SIG-M5 (cell line): ENCODE data around the gene PLA2R1.
"Not testable (repeated sequence)": the region's sequence is repeated elsewhere in the genome, so short reads cannot be mapped to it uniquely, and the experiment has no call there.

Experiments
- DNase-seq: peaks from one replicate; lab custom pipeline; 2025; lab: John Stamatoyannopoulos, UW

PLA2R1 gene

GRCh38 chr2:159982842-159983785 is 79.3 kb downstream of the PLA2R1 start:
- no peak for DNase-seq

GRCh38 chr2:159982270-159982669 is 80.1 kb downstream of the PLA2R1 start:
- no peak for DNase-seq

DNA sequence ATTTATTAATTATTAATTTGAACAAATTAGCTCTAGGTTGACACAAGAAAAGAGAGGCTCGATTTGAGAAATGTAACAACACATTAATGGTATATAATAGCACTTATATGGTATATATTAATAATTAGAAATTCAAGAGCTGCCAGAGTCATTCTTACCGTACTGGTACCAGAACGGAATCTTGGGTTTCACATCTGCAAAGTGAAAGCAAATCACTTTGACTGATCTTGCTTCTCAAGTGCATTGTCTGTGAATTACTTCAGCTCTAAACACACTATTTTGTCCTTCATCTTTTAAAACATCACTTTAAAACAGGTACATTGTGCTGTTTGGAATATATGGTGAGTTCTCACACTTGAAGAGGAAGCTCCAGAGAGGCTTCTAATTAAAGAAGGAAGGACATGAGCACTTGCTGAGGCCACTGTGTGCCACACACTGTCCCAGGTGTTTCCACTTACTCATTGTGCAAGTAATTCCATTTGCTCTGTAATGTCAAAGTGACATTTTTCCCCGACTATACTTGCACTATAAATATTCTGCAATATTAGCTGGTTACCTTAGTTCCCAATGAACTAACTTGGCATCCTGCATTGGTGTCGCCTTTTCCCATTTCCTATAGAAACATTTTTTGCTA is 85.8 kb downstream of the PLA2R1 start:
- DNase-seq, result no peak

DNA sequence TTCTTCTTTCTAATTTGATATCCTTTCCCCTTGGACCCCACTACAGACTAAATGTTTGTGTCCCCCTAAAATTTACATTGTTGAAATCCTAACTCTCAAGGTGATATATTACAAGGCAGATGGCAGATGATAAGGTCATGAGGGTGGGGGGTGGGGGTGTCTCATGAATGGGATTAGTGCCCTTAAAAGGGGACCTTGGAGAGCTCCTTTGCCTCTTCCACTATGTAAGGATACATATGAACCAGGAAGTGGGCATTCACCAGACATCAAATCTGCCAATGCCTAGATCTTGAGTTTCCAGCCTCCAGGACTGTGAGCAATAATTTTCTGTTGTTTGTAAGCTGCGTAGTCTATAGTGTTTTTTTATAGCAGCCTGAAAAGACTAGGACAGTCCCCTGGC is 89.1 kb downstream of the PLA2R1 start:
- DNase-seq, result no peak

DNA sequence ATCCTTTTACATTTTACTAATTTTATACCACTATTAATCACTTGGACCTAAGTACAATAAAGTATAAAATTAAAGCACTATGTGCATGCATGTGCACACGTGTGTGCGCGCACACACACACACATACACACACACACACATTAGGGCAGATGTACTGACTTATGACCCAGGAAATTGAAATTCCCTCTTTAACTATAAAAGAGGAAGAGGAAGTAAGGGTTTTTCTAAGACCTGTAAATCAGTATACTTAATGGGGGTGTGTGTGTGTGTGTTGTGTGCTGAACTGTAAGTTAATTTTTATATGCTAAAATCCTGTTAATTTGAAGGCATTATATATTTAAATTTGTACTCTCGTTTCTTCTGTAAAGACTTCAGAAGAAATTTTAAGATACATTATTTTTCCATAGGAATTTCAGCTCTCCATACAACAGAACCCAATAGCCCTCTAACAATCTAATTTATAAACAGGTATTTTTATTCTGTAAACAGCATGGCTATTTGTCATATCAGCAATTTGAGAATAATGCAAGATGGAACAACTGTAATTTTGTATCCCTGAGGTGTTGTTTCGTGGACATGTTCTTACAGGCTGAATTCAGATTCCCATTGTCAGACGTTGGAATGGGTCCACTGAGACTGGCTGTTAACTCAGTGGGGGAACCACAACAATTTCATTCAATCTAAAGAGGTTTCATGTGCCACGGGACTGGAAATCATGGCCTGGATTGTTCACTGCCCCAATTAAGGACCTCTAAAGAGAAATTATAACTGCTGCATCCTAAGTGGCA is 90.9 kb downstream of the PLA2R1 start:
- no peak for DNase-seq

DNA sequence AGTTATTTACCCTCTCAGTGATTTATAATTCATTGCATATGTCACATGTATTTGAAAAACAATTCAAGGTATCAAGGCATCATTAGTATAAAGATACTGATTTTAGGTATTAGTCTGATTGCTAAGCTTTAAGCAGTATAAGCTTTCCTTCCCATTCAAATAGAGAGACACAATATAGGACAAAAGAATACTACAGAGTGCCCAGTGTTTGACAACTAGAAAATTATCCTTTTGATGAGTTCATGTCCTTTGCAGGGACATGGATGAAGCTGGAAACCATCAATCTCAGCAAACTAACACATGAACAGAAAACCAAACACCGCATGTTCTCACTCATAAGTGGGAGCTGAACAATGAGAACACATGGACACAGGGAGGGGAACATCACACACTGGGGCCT is 91.9 kb downstream of the PLA2R1 start:
- DNase-seq, result not testable (repeated sequence)

- DNase-seq, result no peak
These were observed 94.0 kb downstream of the PLA2R1 start for GRCh38 chr2:159968279-159968900.

DNA sequence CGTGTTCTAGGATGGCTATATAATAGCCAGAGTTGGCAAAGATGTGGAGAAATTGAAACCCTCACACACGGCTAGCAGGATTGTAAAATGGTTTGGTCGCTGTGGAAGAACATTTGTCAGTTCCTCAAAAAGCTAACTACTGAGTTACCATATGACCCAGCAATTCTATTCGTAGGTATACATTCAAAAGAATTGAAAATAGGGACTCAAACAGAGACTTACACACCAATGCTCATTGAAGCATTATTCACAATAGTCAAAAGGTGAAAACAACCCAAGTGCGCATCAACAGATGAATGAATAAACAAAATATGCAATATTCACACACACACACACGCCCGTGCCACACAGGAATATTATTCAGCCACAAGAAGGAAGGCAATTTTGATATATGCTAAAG is 98.7 kb downstream of the PLA2R1 start:
- DNase-seq, result no peak

DNA sequence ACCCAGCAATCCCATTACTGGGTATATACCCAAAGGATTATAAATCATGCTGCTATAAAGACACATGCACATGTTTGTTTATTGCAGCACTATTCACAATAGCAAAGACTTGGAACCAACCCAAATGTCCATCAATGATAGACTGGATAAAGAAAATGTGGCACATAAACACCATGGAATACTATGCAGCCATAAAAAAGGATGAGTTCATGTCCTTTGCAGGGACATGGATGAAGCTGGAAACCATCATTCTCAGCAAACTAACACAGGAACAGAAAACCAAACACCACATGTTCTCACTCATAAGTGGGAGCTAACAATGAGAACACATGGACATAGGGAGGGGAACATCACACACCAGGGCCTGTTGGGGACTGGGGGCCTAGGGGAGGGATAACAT is 99.9 kb downstream of the PLA2R1 start:
- not testable (repeated sequence) for DNase-seq

GRCh38 chr2:159961451-159961850 is 101.0 kb downstream of the PLA2R1 start:
- no peak for DNase-seq

GRCh38 chr2:159961037-159961436 is 101.4 kb downstream of the PLA2R1 start:
- DNase-seq, result no peak

DNA sequence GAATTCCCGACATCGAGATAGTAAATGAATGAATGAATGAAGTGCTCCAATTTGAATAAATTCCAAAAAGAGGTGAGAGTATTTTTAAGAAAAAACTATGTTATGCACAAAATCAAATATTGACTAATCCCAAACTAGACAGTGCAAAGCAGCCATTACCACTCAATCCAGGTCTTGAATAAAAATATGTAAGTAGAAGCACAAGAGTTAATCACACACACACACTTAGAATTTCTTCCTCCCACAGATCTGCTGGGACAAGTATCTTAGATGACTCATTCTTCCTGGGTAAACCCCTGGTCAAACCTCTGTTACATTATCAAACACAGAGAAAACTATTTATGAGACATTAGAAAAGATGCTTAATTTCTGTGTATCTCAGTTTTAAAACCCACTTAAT is 102.0 kb downstream of the PLA2R1 start:
- no peak for DNase-seq

DNA sequence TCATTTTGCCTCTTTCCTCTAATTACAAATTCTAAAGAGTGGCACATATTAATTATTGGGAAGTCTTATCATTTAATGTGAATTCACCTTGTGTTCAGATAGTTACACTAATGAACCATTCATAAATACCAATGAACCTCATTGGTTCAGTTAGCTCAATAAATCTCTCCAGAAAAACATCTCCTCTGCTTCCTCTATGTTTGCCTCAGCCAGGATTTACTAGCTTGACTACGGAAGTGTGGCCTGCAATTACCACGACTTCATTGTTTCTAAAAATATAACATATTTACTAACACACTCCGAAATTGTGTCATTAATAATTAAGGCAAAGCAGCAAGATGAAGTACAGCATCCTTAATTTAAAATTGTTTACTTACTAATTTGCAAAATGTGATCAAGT is 103.3 kb downstream of the PLA2R1 start:
- DNase-seq, result no peak

- DNase-seq, result no peak
These were observed 109.1 kb downstream of the PLA2R1 start for GRCh38 chr2:159953136-159953823.

- DNase-seq, result no peak
These were observed 116.0 kb downstream of the PLA2R1 start for GRCh38 chr2:159946326-159946999.

DNA sequence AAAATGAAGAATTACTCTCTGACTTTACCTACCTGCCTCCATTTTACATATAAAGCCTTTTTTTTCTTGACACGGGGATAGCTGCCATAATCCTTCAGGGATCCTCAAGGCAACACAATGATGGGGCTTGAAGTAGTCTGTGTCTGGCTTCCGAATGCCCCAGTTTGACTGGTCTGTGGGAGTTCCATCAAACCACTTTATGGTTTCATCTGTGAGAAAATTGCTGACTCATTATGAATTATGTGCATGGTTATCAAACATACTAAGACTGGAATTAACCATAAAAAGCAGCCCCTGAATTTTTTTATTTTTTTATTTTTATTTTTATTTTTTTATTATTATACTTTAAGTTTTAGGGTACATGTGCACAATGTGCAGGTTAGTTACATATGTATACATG is 117.5 kb downstream of the PLA2R1 start:
- no peak for DNase-seq

DNA sequence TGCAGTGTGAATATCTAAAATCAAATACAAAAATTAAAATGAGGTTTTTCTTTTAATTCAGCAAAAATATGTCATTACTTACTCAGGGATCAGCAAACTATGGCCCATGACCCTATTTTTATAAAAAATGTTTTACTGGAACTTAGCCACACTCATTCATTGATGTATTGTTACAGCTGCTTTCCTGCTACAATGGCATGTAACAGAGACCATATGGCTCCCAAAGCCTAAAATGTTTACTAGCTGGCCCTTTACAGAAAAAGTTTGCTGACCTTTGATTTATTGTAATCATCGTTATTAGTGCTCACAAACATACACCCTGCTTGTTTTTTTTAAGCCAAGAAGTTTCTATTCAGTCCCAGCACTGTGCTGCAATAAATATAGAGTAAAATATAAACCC is 120.3 kb downstream of the PLA2R1 start:
- DNase-seq, result no peak

DNA sequence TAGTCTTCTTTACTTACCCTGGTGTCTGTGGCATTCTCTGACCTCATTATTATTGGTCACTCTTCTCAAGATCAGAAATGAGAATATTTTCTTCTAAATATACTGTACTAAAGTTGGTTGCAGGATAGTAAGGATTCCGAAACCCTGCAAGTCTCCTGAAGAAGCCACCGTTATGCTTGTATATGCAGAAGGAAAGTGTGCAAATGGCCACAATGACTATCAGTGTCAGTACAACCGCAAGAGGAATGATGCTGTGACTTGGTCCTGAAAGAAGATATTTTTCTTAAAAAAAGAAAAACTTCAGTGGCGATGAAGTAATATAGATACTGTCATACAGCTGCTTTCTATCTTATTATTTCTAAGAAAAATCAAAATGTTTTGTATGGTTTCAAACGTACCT is 120.7 kb downstream of the PLA2R1 start:
- no peak for DNase-seq

DNA sequence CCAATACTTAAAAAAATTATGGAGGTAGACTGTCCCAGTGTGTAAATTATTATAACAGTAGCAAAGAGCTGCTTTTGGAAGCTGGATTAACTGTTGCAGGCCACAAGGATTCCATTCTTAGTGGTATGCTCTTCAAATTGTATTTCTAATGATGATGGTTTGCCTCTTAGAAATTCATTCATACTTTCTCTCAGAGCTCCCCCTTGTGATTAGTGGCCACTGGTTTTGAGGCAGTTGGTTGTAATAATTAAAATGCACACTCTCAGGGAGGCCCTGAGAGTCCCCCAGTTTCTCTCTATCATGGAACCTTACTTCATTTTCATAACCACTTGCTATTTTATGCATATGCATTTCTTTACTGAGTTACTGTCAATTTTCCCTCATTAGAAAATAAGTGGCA is 122.5 kb downstream of the PLA2R1 start:
- no peak for DNase-seq

- no peak for DNase-seq
These were observed 124.0 kb downstream of the PLA2R1 start for GRCh38 chr2:159938395-159938794.

DNA sequence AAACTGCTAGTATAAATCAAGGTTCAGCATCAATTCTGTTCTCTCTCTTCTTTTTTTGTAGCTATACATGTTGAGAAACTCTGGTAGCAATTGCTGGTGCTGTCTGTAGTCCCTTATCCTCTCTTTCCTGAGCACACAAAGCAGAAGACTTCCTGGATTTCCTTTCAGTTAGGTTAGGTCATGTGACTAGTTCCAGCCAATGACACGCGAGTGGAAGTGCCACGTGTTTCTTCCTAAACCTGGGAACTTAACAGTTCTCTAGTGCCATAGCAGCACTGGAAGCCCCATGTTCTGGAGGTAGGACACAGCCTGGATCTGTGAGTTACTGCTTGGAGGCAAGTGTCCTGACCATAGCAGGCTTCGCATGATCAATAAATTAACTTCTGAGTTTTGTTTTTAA is 125.9 kb downstream of the PLA2R1 start:
- DNase-seq, result no peak
